Ovary (tissue), 9 donors: ENCODE data around the gene SOX18. TPM values are rescaled to one million over a fixed set of nuclear protein-coding genes. Genes with fewer than 3 reads are reported as not detected.

ENCODE experiments used
- DNase-seq, 5 donors: peaks; one replicate each; pipeline ENCODE4 v3.0.0-alpha.2; 2019 to 2020
- H3K27ac ChIP-seq, 2 donors: fragments of 200-600 bp; one replicate each; pipeline versions ENCODE4 v1.5.1 to v1.8.0; 2019 to 2022
- H3K27me3 ChIP-seq: fragments of 200-600 bp; one replicate; pipeline ENCODE4 v1.8.0; 2022
- H3K36me3 ChIP-seq: fragments of 200-600 bp; sonication (generic); one replicate; pipeline ENCODE4 v1.5.1; 2019
- H3K4me1 ChIP-seq: one replicate; pipeline ENCODE4 v1.8.1; 2013; ENCODE audit warnings: mild to moderate bottlenecking, moderate library complexity; ENCODE audit not compliant: insufficient read depth
- H3K4me3 ChIP-seq: fragments of 200-600 bp; sonication (generic); one replicate; pipeline ENCODE4 v1.5.1; 2017
- H3K9me3 ChIP-seq, 2 donors: fragments of 200-600 bp in 1 of 2; sonication (generic) in 1 of 2; one replicate each; pipeline versions ENCODE4 v1.5.1 to v1.8.1; 2013 to 2019; ENCODE audit warnings: mild to moderate bottlenecking in 1 of 2, moderate library complexity in 1 of 2
- EP300 ChIP-seq: sonication (generic); formaldehyde crosslinking; IDR thresholded peaks from one replicate; pipeline ENCODE4 v1.6.1; 2017; ENCODE audit warnings: antibody characterized with exemption
- POLR2A ChIP-seq: fragments of 450-650 bp; IDR thresholded peaks from one replicate; pipeline ENCODE4 v1.6.1; 2017; ENCODE audit warnings: antibody characterized with exemption, mild to moderate bottlenecking, moderate library complexity
- WGBS, 3 donors: extraction: QIAGEN DNeasy Blood & Tissue Kit in 1 of 3; methylation state at CpG; one replicate each; pipeline versions ENCODE4 v1.1.5 to v1.1.7; 2013 to 2017; 5-methylcytosine and 5-hydroxymethylcytosine counted together
- intact Hi-C, 4 donors: fragments of 100-400 bp; cut with DNase I; formaldehyde crosslinking; loops; one replicate each; pipeline versions ENCODE4 v1.11.0 to v1.15.1; 2022 to 2023
- polyA plus RNA-seq, 2 donors: library from polyadenylated mRNA; stranded (reverse); fragments of 200-250 nt in 1 of 2; fragments of 350-450 nt in 1 of 2; fragmentation: Illumina TruSeq in 1 of 2; extraction: RNeasy Lipid Tissue Mini Kit (QIAGEN cat#74804) in 1 of 2; gene quantifications; one replicate each; pipeline ENCODE4 v1.2.3, GENCODE V29; 2013 to 2014
- total RNA-seq, 7 donors: library from RNA; depleted of rRNA in 2 of 7; stranded (reverse); fragments of >200 nt in 2 of 7; fragmentation: NEBNext Ultra II Directional in 3 of 7; extraction: Animal tissue kit (Norgen Biotek cat#: 25700) in 3 of 7; gene quantifications; one replicate each; pipeline versions ENCODE4 v1.1.0 to v1.2.4, GENCODE V29; 2016 to 2023
- TF ChIP-seq, protein P1 (sequence below), 3 donors: fragments of 450-650 bp in 2 of 3; fragments of 200-600 bp in 1 of 3; IDR thresholded peaks; one replicate each; pipeline versions ENCODE4 v1.5.1 to v1.8.0; 2016 to 2022; ENCODE audit warnings: antibody characterized with exemption in 3 of 3, mild to moderate bottlenecking in 1 of 3
- donor health status: DM: no; HTN: no; CAD: no; lungs with moderate emphysema.
- donor health status: DM: no; HTN: no; CAD: no.
- donor health status: Bipolar disorder and iron deficiency.
- donor health status: DM: yes; HTN: yes; CAD: no.
- donor health status: DM: no; HTN: no; CAD: no.
- donor health status: DM: yes; HTN: yes; CAD: no.

The SOX18 gene
- total and polyA plus RNA-seq, 9 donors: 2.0 to 63.8 (median 12.8) TPM

DNA sequence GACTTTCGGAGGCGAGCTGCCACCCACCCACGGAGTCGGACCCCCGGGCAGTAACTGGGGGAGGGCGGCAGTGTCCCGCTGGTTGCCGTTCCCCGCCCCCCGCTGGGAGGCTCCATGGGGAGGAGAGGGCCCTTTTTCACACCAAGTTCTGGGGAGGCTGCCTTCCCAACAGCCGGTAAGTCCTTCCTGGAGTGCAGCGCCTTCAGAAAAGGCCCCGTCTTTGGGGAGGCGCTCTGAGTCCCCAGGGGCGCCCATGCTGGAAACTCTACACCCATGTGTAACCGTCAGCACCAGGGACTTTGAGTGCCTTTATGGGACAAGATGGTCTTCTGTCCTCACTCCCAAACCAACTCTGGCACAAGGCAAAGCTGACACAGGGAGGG lies 430 bp upstream of the SOX18 start:
- 10 to 20% (median 17%) methylated on average over 11 to 16 of the region's 16 CpGs for WGBS, 3 donors
- peaks cover 7% of the 10 kb centered on the region for H3K27me3 ChIP-seq
- DNase-seq: no peak
- H3K27ac ChIP-seq: no peak overlapping the region
- peaks cover 2% of the 10 kb centered on the region for H3K4me1 ChIP-seq
- no peaks in the 10 kb centered on the region for H3K36me3 ChIP-seq
- intact Hi-C loops: no loop called here
- H3K4me3 ChIP-seq: peak overlapping the region; percentile 10
- H3K9me3 ChIP-seq: no peaks in the 10 kb centered on the region
- TF ChIP-seq EP300: no peak
- no peak for TF ChIP-seq POLR2A
- TF ChIP-seq, protein P1, sequence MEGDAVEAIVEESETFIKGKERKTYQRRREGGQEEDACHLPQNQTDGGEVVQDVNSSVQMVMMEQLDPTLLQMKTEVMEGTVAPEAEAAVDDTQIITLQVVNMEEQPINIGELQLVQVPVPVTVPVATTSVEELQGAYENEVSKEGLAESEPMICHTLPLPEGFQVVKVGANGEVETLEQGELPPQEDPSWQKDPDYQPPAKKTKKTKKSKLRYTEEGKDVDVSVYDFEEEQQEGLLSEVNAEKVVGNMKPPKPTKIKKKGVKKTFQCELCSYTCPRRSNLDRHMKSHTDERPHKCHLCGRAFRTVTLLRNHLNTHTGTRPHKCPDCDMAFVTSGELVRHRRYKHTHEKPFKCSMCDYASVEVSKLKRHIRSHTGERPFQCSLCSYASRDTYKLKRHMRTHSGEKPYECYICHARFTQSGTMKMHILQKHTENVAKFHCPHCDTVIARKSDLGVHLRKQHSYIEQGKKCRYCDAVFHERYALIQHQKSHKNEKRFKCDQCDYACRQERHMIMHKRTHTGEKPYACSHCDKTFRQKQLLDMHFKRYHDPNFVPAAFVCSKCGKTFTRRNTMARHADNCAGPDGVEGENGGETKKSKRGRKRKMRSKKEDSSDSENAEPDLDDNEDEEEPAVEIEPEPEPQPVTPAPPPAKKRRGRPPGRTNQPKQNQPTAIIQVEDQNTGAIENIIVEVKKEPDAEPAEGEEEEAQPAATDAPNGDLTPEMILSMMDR (IDR thresholded peaks at IDR 0.05): no peak

DNA sequence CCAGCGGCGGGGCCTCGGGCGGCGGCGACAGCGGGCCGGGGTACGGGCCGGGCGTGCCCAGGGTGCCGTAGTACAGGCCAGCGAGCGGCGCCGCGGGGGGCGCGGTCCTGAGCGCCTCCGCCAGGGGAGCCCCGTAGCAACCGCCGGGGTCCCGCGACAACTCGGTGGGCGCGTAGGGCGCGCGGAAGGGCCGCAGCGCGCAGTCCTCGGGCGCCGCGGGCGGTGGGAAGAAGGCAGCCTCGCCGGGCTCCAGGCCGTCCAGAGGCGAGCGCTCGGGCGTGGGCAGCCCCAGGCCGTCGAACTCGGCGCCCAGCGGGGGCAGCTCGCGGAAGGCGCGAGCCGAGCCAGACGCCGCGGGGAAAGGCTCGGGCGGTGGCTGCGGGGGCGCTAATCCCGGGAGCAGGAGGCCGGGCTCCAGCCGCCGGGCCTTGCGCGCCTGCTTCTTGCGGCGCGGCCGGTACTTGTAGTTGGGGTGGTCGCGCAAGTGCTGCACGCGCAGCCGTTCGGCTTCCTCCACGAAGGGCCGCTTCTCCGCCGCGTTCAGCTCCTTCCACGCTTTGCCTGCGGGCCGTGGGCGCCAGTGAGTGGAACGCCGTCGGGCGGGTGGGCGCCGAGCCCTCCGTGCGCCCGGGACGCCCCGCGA lies 916 bp downstream of the SOX18 start:
- Histone ChIP-seq H3K4me1 (peaks cover 2% of the 10 kb centered on the region), H3K27me3 (peaks cover 7% of the 10 kb centered on the region), H3K4me3 (no peak overlapping the region), H3K27ac (no peak overlapping the region), H3K36me3 (no peaks in the 10 kb centered on the region), H3K9me3 (no peaks in the 10 kb centered on the region)
- intact Hi-C loops: no loop called here
- 1 to 3% (median 2%) methylated on average over 24 to 101 of the region's 101 CpGs for WGBS, 3 donors
- no peak for DNase-seq
- TF ChIP-seq POLR2A (no peak), EP300 (no peak)
- TF ChIP-seq, protein P1 (IDR thresholded peaks at IDR 0.05): no peak

DNA sequence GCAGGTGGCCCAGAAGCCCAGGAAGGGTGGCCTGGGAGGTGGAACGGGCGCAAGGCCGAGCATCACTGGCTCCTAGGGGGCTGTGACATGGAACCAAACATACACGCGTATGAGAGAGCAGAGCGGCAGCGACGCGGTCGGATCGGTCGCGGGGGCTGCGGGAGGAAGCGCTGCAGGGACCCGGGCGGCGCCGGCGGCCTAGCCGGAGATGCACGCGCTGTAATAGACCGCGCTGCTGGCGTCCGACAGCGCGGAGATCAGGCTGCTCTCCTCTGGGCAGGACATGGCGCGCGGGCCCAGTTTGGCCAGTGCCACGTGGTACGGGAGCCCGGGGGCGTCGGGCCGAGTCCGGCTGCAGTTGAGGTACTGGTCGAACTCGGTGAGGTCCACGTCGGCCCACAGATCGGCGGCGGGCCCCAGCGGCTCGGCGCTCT lies 1.5 kb downstream of the SOX18 start:
- Histone ChIP-seq H3K36me3 (no peaks in the 10 kb centered on the region), H3K9me3 (no peaks in the 10 kb centered on the region), H3K4me3 (no peak overlapping the region), H3K27me3 (peaks cover 7% of the 10 kb centered on the region), H3K27ac (no peak overlapping the region), H3K4me1 (peaks cover 2% of the 10 kb centered on the region)
- intact Hi-C loops: no loop called here
- TF ChIP-seq, protein P1 (IDR thresholded peaks at IDR 0.05): no peak
- TF ChIP-seq EP300: no peak
- TF ChIP-seq POLR2A: no peak
- no peak for DNase-seq
- WGBS, 3 donors: 3 to 11% (median 4%) methylated on average over 42 to 49 of the region's 49 CpGs

DNA sequence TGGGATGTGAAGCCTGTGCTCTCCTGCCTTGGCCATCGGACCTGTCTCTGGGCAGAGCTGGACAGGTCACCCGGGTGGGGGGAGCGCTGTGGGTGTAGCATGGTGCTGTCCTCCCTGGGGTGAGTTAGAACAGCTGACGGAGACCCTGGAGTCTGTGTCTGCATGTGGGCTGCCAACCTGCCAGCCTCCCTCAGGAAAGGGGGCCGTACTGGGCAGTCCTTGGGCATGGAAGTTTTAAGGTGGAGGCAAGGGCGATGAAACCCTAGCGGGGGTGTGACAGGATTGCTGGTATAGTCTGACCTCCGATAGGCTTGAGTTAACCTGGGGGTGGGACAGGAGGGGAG lies 2.4 kb downstream of the SOX18 start:
- Histone ChIP-seq H3K4me1 (peaks cover 2% of the 10 kb centered on the region), H3K4me3 (no peak overlapping the region), H3K27me3 (peaks cover 7% of the 10 kb centered on the region), H3K36me3 (no peaks in the 10 kb centered on the region), H3K27ac (no peak overlapping the region), H3K9me3 (no peaks in the 10 kb centered on the region)
- intact Hi-C loops: no loop called here
- DNase-seq: no peak
- TF ChIP-seq POLR2A: no peak
- TF ChIP-seq EP300: no peak
- TF ChIP-seq, protein P1 (IDR thresholded peaks at IDR 0.05): no peak
- WGBS, 3 donors: 65 to 81% (median 70%) methylated on average over 8 of the region's 8 CpGs
